ENCODE data around the gene PRDM15.

The PRDM15 gene, protein sequence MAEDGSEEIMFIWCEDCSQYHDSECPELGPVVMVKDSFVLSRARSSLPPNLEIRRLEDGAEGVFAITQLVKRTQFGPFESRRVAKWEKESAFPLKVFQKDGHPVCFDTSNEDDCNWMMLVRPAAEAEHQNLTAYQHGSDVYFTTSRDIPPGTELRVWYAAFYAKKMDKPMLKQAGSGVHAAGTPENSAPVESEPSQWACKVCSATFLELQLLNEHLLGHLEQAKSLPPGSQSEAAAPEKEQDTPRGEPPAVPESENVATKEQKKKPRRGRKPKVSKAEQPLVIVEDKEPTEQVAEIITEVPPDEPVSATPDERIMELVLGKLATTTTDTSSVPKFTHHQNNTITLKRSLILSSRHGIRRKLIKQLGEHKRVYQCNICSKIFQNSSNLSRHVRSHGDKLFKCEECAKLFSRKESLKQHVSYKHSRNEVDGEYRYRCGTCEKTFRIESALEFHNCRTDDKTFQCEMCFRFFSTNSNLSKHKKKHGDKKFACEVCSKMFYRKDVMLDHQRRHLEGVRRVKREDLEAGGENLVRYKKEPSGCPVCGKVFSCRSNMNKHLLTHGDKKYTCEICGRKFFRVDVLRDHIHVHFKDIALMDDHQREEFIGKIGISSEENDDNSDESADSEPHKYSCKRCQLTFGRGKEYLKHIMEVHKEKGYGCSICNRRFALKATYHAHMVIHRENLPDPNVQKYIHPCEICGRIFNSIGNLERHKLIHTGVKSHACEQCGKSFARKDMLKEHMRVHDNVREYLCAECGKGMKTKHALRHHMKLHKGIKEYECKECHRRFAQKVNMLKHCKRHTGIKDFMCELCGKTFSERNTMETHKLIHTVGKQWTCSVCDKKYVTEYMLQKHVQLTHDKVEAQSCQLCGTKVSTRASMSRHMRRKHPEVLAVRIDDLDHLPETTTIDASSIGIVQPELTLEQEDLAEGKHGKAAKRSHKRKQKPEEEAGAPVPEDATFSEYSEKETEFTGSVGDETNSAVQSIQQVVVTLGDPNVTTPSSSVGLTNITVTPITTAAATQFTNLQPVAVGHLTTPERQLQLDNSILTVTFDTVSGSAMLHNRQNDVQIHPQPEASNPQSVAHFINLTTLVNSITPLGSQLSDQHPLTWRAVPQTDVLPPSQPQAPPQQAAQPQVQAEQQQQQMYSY

DNA sequence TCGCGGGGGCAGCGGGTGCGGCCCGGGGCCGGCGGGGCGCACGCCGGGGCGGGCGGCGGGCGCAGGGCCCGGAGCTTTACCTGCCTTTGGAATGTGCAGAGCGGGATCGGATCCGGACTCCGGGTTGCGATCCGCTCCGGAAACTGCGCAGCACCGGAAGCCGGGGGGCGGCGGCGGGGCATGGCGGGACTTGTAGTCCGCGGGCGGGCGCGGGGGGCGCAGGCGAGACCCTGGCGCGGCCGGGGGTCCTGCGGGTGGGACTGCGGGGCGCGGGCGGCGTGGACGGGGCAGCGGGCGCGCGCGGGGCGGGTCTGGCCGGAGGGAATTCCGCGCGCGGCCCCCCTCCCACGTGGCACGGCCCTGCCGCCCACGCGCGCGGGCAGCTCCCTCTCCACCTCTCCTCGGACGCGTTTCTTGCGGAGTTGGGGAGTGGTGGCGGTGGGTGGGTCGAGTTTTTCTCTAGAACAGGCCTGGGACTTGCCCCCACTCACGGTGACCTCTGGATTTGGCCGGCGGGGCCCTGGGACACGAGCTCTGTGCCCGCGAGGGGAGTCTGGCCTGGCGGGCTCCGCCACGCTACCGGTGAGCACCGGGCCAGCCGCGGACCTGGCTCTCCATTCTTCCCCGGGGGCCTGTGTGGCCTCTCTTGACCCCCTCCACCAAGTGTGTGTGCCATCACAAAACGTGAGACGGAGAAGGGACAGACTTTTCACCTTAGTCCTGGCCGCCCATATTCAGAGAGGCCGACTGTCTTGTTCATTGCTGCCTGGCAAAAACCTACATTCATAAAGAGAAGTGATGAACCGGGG, at the start of gene PRDM15:
Gene PRDM15 (minus strand): TSS at position 155 of the 809 bp plus-strand sequence. CDS start 18,981 bp downstream, outside the sequence.
- peak; percentile 63 for DNase-seq

DNA sequence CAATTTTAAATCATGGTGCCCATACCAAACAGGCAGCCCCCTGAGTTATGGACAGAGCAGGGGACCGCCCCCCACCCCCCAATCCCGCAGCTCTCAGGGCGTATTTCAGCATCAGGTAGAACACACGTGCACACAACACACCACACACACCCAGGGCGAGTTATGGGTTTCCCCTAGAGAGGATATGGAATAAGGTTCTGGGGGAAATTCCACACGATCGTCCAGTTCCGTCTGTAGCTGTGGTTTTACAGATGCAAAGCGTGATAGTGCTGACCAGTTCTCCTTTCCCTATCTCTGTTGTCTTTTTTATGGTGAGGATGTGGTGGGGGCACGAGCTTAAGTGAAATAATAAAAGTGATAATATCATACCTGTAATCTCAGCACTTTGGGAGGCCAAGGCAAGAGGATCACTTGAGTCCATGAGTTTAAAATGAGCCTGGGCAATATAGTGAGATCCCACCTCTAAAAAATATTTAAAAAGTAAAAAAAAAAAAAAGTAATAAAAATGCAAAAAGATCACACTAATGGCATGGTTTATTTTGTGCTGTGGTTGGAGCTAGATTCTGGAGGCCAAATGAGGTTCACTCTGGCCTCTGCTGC, 49.6 kb upstream of the PRDM15 start:
- DNase-seq, result peak; percentile 50

DNA sequence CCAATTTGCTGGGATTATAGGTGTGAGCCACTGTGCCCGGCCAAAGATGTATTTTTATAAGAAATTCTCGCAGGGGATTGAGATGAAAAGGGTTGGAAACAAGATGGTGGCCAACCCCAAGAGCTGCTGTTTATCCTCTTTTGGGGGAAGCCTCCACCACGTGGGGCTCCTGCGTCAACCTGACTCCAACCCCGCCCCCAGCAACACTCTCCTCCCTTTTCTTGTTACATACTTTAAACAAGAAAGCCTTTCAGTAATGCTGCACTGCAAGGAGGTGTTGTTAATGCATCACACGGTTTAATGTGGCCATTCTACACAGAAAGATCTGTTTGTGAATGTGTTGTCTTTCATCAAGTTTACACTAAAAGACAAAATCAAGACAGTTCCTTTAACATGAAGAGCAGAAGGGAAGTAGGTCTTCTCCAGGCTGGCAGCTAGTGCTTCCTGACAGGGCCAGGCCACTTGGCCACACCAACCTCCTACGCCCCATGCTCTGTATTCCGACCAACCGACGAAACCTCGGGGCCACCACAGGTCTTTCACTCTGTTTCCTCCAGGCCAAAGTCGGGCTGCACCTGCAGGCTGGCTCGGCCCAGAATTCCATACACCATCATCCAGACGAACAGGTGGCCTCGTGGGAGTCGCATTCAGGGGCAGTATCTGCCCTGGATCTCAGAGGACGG, 48.7 kb upstream of the PRDM15 start:
- peak; percentile 17 for DNase-seq

DNA sequence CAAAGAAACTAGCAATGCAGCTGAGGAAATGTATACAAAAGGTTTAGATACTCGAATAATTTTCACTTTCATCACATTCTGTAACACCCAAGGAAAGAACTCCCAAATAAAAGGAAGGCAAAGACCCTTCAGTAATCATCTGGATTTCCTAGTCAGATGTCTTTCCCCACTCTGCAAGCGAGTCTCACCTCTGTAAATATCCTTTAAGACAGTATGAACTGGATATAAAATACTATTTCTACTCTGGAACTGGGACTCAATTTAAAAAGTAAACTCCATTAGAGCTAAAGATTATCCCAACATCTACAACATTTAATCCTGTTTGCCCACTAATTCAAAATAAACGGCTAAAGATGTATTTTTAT, 47.6 kb upstream of the PRDM15 start:
- no peak for DNase-seq

DNA sequence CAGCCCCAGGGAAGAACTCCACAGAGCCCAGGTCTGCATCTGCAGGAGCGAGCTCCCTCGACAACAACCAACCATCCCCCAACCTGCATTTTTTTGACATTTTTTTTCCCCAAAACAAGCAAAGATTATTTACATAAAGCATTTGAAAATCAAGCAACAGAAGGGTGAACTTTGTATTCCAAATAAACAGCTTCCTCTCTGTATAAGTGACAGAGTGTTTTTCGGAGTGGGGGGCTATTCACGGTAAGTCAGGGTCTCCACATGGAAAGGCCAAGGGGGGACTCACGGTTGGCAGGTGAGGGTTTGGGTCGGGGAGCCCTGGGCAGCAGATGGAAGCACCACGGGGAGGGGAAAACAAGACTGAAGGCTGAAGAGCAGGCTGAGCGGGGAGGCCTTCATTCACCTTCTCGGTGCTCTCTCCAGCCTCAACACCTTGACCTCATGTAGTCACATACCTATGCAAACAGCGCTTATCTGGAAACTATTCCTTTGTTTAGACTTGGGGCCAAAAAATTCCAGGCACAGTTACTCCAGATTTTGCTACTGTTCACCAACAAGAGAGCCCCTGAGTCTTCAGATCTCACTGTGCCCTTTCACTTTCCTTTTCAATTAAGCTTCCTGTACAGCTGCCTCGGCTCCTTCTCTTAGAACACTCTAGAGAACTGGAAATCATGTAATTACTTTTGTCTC, 47.1 kb upstream of the PRDM15 start:
- no peak for DNase-seq

DNA sequence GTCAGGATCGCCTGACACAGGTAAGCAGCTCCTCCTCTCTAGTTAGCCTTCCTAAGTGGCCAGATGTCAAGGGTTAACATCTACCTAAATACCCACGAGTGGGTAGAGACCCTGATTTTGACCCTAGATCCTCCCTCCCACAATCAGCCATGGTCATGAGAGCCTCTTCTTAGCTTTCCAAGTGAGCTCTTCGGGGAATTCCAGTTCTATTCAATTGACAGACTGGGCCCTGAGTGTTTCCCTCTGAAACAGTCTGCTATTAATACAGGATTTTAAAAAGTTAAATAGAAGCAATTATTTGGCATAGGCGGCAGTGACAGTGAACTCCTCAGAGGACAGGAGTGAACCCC, 46.6 kb upstream of the PRDM15 start:
- no peak for DNase-seq

DNA sequence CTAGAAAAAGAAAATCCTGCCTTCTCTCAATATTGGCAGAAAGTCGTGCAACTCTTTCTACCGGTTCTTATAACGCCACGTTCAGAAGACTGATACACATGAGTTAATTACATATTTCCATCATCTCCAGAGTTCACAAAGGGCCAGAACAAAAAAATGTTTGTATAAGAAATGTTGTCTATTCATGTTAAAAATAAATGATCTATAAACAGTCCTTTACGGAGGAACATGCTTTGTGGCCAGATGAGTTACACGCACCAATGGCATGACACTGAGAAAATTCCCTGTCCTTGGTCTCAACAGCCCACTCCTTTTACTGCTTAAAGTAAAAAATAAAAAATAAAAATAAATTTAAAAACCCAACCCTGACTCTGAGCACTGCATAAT, 45.2 kb upstream of the PRDM15 start:
- no peak for DNase-seq

DNA sequence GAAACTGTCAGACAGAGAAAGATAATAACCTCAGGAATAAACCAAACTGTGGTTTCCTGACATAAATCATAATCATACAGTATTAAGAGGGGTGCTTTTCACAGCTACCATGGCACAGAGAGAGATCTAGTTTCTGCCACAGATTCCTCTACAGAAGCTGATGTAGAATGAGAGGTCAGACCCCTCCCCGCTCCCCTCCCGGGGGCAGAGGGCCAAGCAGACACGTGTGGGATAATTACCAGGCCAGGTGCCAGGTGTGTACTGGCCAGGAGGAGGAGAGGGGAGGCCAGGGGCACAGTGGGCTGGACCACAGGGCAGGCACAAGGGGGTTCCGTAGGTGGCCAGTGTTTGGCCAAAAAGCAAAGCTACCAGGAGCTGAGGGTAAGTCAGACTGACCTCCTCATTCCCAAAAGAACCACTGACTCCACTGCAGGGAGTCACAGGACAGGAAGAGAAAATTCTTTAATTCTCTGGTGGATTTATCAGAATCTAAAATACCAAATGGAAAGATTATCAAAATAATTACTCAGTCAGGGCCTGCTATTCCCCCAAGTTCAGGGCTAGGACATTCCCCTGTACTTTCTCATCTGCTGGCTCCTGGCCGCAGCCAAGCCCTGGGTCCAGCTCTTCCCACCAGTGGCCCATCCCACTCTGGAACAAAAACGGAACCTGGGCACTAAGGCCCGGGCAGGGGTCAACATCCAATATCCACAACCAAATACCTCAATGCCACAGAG, 44.7 kb upstream of the PRDM15 start:
- no peak for DNase-seq

DNA sequence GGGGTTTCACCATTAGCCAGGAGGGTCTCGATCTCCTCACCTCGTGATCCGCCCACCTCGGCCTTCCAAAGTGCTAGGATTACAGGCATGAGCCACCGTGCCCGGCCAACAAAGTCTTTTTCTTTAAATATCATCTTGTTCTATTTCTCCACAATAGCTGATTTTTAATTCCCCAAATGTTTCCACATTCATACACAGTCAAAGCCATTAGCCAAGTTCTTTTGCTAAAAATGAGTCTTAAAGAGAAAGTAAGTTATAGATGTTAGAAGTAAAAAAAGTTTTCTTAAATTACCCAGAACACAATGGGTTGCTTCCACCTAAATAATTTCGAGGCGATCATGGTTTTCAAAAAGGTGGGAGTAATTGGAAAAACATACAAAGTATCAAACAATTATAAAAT, 44.0 kb upstream of the PRDM15 start:
- no peak for DNase-seq

DNA sequence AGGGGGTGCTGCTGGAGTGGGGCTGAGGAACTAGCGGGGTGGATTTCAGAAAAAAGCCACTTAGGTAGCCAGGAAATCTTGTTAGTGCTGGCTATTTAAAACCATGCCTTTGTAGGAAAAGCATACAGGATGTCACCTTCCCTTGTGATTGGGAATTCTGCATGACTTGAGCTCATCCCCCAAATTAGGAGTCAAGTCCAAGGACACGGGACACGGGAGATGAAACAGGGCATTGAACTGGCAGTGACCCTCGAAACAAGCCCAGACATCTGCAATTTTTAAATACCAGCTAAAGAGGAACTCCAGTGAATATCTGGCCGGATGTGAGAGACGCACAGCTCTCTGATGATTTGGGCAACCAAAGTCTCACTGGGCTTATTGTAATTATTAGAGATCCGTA, 41.9 kb upstream of the PRDM15 start:
- no peak for DNase-seq

DNA sequence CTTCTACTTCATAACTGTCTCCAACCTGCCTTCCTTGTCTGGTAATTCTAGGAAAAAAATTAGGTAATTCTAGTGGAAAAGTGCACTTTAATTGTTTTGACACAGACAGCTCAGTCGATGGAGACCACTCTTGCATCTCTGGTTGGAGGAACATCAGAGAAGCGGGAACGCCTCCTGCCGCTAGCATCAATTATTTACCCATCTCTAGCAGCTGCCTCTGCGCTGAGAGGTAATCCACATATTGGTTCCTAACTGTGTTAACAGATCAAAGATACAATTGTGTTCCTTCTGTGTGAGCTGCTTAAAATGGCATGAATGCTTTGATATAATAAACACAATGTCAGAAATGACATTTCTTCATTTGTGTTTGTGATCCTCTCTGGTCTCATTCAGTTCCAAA, 41.3 kb upstream of the PRDM15 start:
- DNase-seq, result no peak

DNA sequence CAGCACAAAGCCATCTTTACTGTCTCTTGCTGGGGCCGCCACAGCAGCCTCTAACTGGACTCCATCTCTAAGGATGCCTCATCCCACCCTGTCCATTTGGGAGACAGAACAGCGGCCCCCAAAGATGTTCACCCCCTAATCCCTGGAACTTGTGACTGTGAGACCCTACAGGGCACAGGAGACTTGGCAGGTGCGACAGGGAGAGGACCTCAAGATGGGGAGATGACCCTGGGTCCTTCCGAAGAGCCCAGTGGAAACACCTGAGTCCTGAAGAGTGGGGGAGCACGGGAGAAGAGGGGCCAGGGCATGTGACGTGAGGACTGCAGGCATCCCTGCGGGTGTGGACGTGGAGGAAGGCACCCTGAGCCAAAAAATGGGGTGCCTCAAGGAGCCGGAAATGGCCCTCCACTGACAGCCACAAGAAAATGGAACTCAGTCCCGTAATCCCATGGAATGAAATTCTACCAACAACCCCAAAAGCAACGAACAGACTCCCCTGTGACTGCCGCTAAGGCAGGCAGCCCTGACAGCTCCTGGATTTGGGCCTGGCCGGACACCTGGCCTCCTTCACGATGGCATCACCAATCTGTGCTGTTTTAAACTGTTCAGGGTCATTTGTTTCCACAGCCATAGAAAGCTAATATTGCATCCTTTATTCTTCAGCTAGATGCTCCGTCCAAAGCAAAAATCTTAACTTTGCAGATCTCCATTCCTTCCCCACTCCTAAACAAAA, 40.7 kb upstream of the PRDM15 start:
- no peak for DNase-seq

DNA sequence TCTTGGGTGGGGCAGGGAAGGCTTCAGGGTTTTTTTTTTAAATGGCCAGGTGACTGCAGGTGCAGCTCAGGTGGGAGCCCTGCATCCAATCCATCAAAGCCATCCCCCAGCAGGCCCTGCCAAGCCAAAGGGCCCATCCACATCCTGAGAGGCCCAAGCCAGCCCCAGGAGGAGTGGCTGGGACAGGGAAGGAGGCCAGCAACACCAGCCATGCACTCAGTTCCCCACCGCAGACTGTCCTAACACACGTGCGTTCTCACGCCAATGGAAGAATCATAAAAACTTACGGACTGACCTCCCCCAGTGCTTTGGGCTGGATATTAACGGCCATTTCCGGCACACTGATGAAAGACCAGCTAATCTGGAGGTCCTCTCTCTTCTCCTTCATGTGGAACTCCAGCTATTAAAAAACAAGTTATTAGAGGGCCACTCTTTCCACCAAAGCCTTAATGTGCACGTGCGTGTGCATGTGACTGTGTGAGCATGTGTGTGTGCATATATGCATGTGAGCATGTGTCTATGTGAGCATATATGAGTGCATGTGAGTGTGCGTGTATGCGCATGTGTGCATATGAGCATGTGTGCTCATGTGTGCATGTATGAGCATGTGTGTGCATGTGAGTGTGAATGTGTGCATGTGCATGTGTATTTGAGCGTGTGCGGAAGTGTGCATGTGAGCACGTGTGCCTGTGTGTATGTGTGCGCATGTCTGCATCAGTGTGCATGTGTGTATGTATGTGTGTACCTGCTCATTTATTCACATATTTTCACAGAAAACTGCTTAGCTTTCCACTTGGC, 39.6 kb upstream of the PRDM15 start:
- no peak for DNase-seq

DNA sequence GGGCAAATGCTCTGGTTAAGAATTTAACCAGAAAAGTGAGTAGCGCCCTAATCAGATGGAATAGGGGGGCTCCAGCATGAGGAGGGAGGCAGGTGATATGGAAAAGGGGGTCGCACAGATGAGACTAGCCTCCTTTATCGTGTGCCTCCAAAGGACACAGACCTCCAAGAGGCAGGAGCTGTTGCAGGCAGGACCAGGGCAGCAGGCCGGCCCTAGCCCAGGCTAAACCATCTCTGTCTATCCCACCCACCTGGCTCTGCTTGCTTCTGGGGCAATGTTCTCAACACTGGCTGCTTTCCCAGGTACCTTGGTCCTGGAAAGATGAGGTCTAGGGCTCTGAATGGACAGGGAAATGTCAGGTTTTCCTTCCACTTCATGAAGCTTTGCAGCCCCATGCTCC, 38.4 kb upstream of the PRDM15 start:
- no peak for DNase-seq

DNA sequence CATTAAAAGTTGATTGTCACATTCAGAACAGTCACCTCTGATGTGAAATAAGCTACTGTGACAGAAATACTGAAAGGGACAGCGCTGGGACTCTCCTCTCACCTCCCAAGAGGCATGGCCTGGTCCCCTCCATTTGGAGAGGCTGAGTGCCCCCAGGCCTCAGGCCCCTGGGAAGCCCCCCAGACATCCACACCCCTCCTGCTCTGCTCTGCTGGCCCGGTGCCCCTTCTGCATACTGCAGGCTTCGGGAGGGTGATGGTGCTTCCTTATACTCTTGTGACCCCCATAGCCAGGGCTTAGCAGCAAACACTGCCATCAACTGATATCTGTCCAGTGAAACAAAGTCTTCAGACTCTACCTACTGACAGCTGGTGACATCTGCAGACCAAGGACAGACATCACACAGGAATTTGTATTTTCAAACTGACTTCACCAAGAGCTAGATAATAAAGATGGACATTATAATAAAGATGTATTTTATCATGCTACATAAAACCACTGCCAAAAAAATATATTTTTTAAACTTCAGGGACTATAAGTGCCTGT, 37.8 kb upstream of the PRDM15 start:
- no peak for DNase-seq

DNA sequence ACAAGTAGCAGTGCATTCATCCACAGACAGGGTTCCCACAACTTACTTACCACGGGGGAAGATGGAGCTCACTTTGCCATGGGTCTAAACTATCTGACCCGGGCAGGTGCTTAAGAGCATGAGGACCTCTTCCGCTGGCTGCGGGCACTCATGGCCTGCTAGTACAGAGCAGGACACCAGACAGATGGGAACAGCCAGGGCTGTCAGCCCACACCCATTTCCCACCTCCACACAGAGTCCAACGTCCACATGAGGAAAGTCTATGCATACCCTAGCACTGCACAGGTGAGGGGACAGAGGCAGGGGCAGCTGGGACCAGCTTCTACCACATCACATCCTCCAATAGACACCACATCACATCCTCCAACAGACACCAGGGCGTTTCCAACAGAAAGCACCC, 35.8 kb upstream of the PRDM15 start:
- DNase-seq, result no peak

DNA sequence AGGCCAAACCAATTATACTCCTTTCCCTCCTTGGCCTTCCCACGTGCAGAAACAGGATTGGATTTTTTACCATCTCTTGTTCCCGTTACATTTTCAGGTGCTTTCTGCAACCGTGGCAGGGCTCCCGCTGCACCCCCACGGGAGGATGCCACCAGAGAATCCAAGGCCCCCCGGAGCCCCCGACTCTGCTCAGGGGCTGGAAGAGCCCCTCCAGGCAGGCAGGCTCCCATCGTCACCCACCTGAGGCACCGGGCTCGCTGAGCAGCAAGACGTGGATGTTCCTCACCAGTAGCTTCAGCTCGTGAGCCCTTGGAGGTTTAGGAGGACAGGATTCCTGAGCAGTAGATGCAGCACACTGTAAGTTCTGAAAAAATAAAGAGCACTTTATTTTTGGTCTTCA, 35.2 kb upstream of the PRDM15 start:
- DNase-seq, result no peak

DNA sequence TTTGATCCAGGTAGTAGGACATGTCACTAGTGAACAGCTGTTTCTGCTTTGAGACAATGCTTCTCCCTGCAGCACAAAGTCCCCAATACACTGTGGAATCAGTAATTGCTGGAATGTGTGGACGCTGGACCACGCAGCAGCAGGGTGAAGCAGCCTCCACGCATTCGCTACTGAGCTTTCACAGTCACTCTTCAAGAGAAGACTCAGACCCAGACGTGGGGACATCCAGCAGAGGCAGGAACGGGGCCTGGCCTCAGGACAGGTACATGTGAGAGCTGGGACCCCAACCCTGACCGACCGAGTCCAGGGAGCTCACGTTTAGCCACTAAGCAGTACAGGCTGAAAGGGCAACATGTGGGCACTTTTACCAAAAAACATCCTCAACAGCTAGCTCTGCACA, 34.1 kb upstream of the PRDM15 start:
- DNase-seq, result no peak

DNA sequence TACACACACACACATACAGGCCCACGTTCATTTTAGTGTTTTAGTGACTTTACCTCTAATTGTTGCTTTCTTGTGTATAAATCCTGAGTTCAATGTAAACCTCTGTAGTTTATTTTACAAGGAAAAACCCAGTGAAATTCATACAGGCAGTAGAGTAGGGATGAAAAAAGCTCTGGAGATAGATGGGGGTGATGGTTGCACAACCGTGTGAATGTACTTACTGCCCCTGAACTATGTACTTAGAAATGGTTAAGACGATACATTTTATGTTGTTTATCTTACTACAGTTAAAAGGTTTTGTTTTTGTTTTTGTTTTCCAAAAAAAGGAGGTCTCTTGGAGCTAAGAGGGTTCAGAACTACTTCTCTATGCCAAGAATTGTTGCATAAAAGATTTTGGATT, 29.7 kb upstream of the PRDM15 start:
- no peak for DNase-seq

All from CD4-positive, alpha-beta T cell treated with Interferon gamma for 1 hour (primary cell).